Measurements from ENCODE around the gene UBE2Q1.

- TF ChIP-seq CTCF (IDR thresholded peaks at IDR 0.05; ENCODE audit: borderline replicate concordance, extremely low read depth, low read length, poor library complexity, severe bottlenecking), result no peak
- no peak for TF ChIP-seq EZH2 (IDR thresholded peaks at IDR 0.05; ENCODE audit: borderline replicate concordance, low read depth, low read length, severe bottlenecking)
These were observed 54.6 kb downstream of the UBE2Q1 start for GRCh38 chr1:154503898-154504297.
